PC-9 (cell line): ENCODE data around the gene GPHN. TPM values are rescaled to one million over a fixed set of nuclear protein-coding genes. Genes with fewer than 3 reads are reported as not detected.

Experiments
- BruUV-seq: library from RNA; stranded (reverse); fragments of 400-500 nt; replicated peaks from 2 replicates; lab custom pipeline; 2021; lab: Mats Ljungman, UMichigan
- CTCF ChIA-PET: fragments of 300-600 bp; sonication (Branson Sonifier 250); formaldehyde crosslinking; loops from one replicate; lab custom pipeline; 2022; ENCODE audit warnings: antibody characterized with exemption; lab: Charles Lee
- POLR2A ChIA-PET: fragments of 300-600 bp; sonication (Branson Sonifier 250); formaldehyde crosslinking; loops from one replicate; lab custom pipeline; 2022; ENCODE audit warnings: antibody characterized with exemption; ENCODE audit not compliant: unreplicated experiment; lab: Charles Lee
- DNase-seq, 2 experiments: peaks; one replicate each; pipeline versions ENCODE4 v3.0.0 to v3.0.0-alpha.2; 2015 to 2022; ENCODE audit warnings: mixed read lengths in 1 of 2
- H2AFZ ChIP-seq: fragments of 200-600 bp; sonication (generic); 2 replicates; pipeline ENCODE4 v1.8.1; 2017; ENCODE audit warnings: antibody characterized with exemption
- H3F3A ChIP-seq: fragments of 200-600 bp; sonication (generic); 2 replicates; pipeline ENCODE4 v1.8.1; 2017; ENCODE audit warnings: antibody characterized with exemption, mild to moderate bottlenecking, low read depth; ENCODE audit not compliant: insufficient read depth
- H3K27ac ChIP-seq: fragments of 200-600 bp; sonication (generic); 2 replicates; pipeline ENCODE4 v1.6.1; 2016; ENCODE audit warnings: mixed run types
- H3K27me3 ChIP-seq: fragments of 200-600 bp; sonication (generic); 2 replicates; pipeline ENCODE4 v1.6.1; 2016; ENCODE audit warnings: low read depth, mixed run types; ENCODE audit not compliant: insufficient read depth
- H3K36me3 ChIP-seq: fragments of 200-600 bp; sonication (generic); 2 replicates; pipeline ENCODE4 v1.6.1; 2016; ENCODE audit warnings: low read depth, mixed run types
- H3K4me1 ChIP-seq: fragments of 200-600 bp; sonication (generic); replicated peaks from 2 replicates; pipeline ENCODE4 v1.6.1; 2016; ENCODE audit warnings: mixed run types; ENCODE audit not compliant: insufficient read depth
- H3K4me2 ChIP-seq: fragments of 200-600 bp; sonication (generic); 2 replicates; pipeline ENCODE4 v1.6.1; 2017; ENCODE audit warnings: mixed run types
- H3K4me3 ChIP-seq: fragments of 200-600 bp; sonication (generic); 2 replicates; pipeline ENCODE4 v1.6.1; 2016; ENCODE audit warnings: mixed run types
- H3K79me2 ChIP-seq: fragments of 200-600 bp; sonication (generic); 2 replicates; pipeline ENCODE4 v1.6.1; 2017; ENCODE audit warnings: low read depth, mixed run types
- H3K9me2 ChIP-seq: fragments of 200-600 bp; sonication (generic); 2 replicates; pipeline ENCODE4 v1.8.1; 2017; ENCODE audit warnings: mild to moderate bottlenecking; ENCODE audit not compliant: insufficient read depth
- H3K9me3 ChIP-seq: fragments of 200-600 bp; sonication (generic); 2 replicates; pipeline ENCODE4 v1.8.1; 2016; ENCODE audit warnings: low read depth; ENCODE audit not compliant: insufficient read depth
- H4K20me1 ChIP-seq: fragments of 200-600 bp; sonication (generic); 2 replicates; pipeline ENCODE4 v1.8.1; 2017; ENCODE audit not compliant: insufficient read depth
- EZH2 ChIP-seq: fragments of 200-600 bp; sonication (generic); IDR thresholded peaks from 2 replicates; pipeline ENCODE4 v1.8.0; 2017; ENCODE audit warnings: antibody characterized with exemption, low read depth
- intact Hi-C: fragments of 100-400 bp; cut with micrococcal nuclease; formaldehyde crosslinking; loops from one replicate; pipeline ENCODE4 v1.10.0; 2022; ENCODE audit not compliant: unreplicated experiment
- total RNA-seq: library from RNA; stranded (reverse); gene quantifications from 2 replicates; pipeline ENCODE4 v1.2.3, GENCODE V29; 2021
- TF ChIP-seq, protein P1 (sequence below): fragments of 200-600 bp; sonication (generic); conservative IDR thresholded peaks from 2 replicates; pipeline ENCODE4 v1.6.1; 2017; ENCODE audit warnings: mixed run types, antibody characterized with exemption, mild to moderate bottlenecking, moderate library complexity

The GPHN gene
- total RNA-seq, 1 experiment from 2014 or later: 18.3 TPM

DNA sequence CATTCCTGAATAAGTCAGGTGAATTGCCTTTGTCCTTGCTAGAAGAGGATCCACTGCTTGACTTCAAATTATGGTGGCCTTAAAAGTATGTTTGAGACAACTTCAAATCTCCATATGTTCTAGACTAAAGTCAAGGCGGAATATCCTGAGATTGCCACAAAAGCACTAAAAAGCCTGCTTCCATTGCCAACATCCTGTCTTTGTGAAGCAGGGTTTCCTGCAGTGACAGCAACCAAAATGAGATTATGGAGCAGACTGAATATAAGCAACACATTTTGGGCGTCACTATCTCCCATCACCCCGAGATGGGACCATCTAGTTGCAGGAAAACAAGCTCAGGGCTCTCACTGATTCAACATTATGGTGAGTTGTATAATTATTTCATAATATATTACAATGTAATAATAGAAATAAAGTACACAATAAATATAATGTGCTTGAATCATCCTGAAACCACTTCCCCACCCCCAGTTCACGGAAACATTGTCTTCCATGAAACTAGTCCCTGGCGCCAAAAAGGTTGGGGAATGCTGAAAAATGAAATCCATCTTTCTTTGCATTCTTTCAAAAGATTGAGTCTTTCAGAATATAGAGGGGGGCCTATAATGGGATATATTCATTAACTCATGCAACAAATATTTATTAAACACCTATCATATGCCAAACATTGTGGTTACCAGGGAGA lies 143.7 kb downstream of the GPHN start:
- no peaks in the 10 kb centered on the region for H3K4me1 ChIP-seq
- H3K4me2 ChIP-seq: no peak overlapping the region
- no peak overlapping the region for H3K4me3 ChIP-seq
- H3K36me3 ChIP-seq: no peaks in the 10 kb centered on the region
- no peak overlapping the region for H2AFZ ChIP-seq
- no peak for TF ChIP-seq EZH2
- TF ChIP-seq, protein P1, sequence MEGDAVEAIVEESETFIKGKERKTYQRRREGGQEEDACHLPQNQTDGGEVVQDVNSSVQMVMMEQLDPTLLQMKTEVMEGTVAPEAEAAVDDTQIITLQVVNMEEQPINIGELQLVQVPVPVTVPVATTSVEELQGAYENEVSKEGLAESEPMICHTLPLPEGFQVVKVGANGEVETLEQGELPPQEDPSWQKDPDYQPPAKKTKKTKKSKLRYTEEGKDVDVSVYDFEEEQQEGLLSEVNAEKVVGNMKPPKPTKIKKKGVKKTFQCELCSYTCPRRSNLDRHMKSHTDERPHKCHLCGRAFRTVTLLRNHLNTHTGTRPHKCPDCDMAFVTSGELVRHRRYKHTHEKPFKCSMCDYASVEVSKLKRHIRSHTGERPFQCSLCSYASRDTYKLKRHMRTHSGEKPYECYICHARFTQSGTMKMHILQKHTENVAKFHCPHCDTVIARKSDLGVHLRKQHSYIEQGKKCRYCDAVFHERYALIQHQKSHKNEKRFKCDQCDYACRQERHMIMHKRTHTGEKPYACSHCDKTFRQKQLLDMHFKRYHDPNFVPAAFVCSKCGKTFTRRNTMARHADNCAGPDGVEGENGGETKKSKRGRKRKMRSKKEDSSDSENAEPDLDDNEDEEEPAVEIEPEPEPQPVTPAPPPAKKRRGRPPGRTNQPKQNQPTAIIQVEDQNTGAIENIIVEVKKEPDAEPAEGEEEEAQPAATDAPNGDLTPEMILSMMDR: no peak
- no peaks in the 10 kb centered on the region for H4K20me1 ChIP-seq
- H3K27ac ChIP-seq: no peak overlapping the region
- H3K9me3 ChIP-seq: peaks cover 9% of the 10 kb centered on the region
- ChIA-PET CTCF (no interaction called here), POLR2A (no interaction called here)
- intact Hi-C loops: no loop called here
- H3F3A ChIP-seq: no peaks in the 10 kb centered on the region
- no peaks in the 10 kb centered on the region for H3K9me2 ChIP-seq
- no peaks in the 10 kb centered on the region for H3K79me2 ChIP-seq
- no peak for DNase-seq
- no TSS peak for BruUV-seq
- H3K27me3 ChIP-seq: no peaks in the 10 kb centered on the region

- no peaks in the 10 kb centered on the region for H4K20me1 ChIP-seq
- intact Hi-C loops: no loop called here
- DNase-seq: no peak
Measured at GRCh38 chr14:66652525-66653106, 144.7 kb downstream of the GPHN start.

DNA sequence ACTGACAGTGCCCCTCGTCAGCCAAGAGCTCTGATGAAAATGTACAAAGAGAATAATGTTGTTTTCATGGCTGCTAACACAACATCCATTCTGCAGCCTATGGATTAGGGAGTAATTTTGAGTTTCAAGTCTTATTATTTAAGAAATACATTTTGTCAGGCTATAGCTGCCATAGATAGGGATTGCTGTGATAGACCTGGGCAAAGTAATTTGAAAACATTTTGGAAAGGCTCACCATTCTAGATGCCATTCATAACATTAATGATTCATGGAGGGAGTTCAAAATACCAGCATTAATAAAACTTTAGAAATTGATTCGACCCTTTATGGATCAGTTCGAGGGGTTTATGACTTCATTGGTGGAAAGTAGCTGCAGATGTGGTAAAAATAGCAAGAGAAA lies 149.8 kb downstream of the GPHN start:
- no TSS peak for BruUV-seq
- Histone ChIP-seq H4K20me1 (no peaks in the 10 kb centered on the region), H3K4me2 (no peak overlapping the region), H3K4me1 (no peaks in the 10 kb centered on the region), H3K79me2 (no peaks in the 10 kb centered on the region), H3K9me3 (peaks cover 22% of the 10 kb centered on the region), H3F3A (no peaks in the 10 kb centered on the region), H3K9me2 (no peaks in the 10 kb centered on the region), H3K4me3 (no peak overlapping the region), H2AFZ (no peak overlapping the region), H3K36me3 (no peaks in the 10 kb centered on the region), H3K27me3 (no peaks in the 10 kb centered on the region), H3K27ac (no peak overlapping the region)
- CTCF ChIA-PET: interaction anchor here (0.6 kb wide), 1 partner anchor 954 kb away, joined by 3 read pairs; no protein-coding TSS in a partner anchor
- POLR2A ChIA-PET: no interaction called here
- no peak for TF ChIP-seq EZH2
- TF ChIP-seq, protein P1: no peak
- DNase-seq: no peak
- intact Hi-C loops: no loop called here

More at GRCh38 chr14:66652525-66653106, 144.7 kb downstream of the GPHN start:
- no peak for TF ChIP-seq EZH2
- TF ChIP-seq, protein P1: no peak
- Histone ChIP-seq H3F3A (no peaks in the 10 kb centered on the region), H3K9me3 (peaks cover 19% of the 10 kb centered on the region), H3K27ac (no peak overlapping the region), H2AFZ (no peak overlapping the region), H3K4me1 (no peaks in the 10 kb centered on the region), H3K9me2 (no peaks in the 10 kb centered on the region), H3K36me3 (no peaks in the 10 kb centered on the region), H3K27me3 (no peaks in the 10 kb centered on the region), H3K4me3 (no peak overlapping the region), H3K4me2 (no peak overlapping the region), H3K79me2 (no peaks in the 10 kb centered on the region)
- CTCF ChIA-PET: no interaction called here
- no TSS peak for BruUV-seq
- POLR2A ChIA-PET: no interaction called here
